ENCODE measurements around the gene TDRD9.
A peak's percentile ranks its signal among the peaks of the same experiment; 100 is the strongest.

Gene TDRD9

DNA sequence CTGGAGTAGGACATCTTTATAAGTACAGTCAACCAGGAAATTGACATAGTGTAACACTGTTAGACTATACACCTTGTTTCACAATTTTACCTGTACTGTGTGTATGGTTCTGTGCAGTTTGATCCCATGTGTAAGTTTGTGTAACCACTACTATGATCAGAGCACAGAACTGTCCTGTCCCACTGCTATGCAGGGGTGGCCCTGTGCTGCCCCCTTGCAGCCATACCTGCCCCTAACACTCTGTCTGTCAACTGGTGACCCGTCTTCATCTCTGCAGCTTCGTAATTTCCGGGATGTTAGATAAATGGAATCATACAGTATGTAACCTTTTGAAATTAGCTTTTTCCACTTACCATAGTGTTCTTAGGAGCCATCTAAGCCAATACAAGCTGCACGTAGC, 72.7 kb downstream of the TDRD9 start:
- peak; percentile 12 for DNase-seq (ENCODE audit: low spot score)
- TF ChIP-seq, protein P1, sequence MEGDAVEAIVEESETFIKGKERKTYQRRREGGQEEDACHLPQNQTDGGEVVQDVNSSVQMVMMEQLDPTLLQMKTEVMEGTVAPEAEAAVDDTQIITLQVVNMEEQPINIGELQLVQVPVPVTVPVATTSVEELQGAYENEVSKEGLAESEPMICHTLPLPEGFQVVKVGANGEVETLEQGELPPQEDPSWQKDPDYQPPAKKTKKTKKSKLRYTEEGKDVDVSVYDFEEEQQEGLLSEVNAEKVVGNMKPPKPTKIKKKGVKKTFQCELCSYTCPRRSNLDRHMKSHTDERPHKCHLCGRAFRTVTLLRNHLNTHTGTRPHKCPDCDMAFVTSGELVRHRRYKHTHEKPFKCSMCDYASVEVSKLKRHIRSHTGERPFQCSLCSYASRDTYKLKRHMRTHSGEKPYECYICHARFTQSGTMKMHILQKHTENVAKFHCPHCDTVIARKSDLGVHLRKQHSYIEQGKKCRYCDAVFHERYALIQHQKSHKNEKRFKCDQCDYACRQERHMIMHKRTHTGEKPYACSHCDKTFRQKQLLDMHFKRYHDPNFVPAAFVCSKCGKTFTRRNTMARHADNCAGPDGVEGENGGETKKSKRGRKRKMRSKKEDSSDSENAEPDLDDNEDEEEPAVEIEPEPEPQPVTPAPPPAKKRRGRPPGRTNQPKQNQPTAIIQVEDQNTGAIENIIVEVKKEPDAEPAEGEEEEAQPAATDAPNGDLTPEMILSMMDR (IDR thresholded peaks at IDR 0.05): no peak
- Histone ChIP-seq H3K27ac (no peak overlapping the region), H3K4me3 (no peak overlapping the region)

GRCh38 chr14:104003616-104004015, 75.4 kb downstream of the TDRD9 start:
- DNase-seq (ENCODE audit: low spot score): no peak
- Histone ChIP-seq H3K27ac (no peak overlapping the region), H3K4me3 (no peak overlapping the region)
- TF ChIP-seq, protein P1 (IDR thresholded peaks at IDR 0.05): no peak

- Histone ChIP-seq H3K27ac (no peak overlapping the region), H3K4me3 (no peak overlapping the region)
- DNase-seq (ENCODE audit: low spot score): no peak
- TF ChIP-seq, protein P1 (IDR thresholded peaks at IDR 0.05): no peak
Observed at GRCh38 chr14:104004849-104005248, 76.6 kb downstream of the TDRD9 start.

DNA sequence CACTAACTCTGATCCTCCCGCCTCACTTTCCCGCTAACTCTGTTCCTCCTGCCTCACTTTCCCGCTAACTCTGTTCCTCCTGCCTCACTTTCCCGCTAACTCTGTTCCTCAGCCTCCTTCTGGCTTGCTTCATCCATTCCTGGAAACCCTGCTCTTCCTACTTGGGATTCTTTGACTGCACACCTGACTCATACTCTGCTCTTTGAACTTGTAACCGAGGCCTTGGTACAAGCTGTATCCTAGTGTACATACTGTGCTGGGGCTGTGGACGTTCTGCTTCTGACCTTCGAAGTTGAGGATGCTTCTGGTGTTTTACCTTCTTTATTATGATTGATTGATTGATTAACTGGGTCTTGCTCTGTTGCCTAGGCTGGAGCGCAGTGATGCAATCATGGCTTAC, 77.2 kb downstream of the TDRD9 start:
- no peak for DNase-seq (ENCODE audit: low spot score)

GRCh38 chr14:104007121-104007520, 78.9 kb downstream of the TDRD9 start:
- no peak for DNase-seq (ENCODE audit: low spot score)
- no peak overlapping the region for H3K4me3 ChIP-seq
- TF ChIP-seq, protein P1 (IDR thresholded peaks at IDR 0.05): no peak
- H3K27ac ChIP-seq: no peak overlapping the region

More for the DNA sequence above, 77.2 kb downstream of the TDRD9 start:
- no peak overlapping the region for H3K27ac ChIP-seq
- no peak overlapping the region for H3K4me3 ChIP-seq
- TF ChIP-seq, protein P1 (IDR thresholded peaks at IDR 0.05): no peak

GRCh38 chr14:104009297-104009696, 81.0 kb downstream of the TDRD9 start:
- TF ChIP-seq, protein P1 (IDR thresholded peaks at IDR 0.05): no peak
- Histone ChIP-seq H3K4me3 (no peak overlapping the region), H3K27ac (no peak overlapping the region)
- DNase-seq (ENCODE audit: low spot score): no peak

DNA sequence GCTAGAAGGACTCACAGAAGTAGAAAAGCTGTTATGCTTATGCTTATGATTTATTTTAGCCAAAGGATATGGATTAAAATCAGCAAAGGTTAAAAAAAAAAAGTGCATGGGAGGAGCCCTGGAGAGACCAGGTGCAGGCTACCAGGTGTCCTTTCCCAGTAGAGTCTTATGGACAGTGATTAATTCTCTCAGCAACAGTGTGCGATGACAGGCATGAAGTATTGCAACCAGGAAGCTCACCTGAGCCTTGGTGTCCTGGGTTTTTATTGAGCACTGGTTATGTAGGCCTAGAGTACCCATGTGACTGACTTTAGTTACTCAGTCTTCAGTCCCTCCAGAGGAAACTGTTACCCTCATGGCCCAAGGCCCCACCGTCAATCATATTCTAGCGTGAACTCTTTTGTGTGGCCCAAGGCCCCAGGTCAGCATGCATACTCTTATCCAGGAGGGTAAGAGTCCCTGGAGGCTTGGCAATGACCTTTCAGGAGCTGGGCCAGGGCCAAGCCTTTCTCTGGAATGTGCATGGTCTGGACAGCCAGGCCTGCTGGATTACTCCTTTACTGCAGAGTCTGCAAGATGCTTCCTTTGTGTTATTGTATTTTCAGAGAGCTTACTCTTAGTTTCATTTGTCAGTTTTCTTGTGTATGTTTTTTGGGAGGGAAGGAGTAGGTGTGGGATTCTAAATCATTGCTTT, 83.7 kb downstream of the TDRD9 start:
- Histone ChIP-seq H3K27ac (no peak overlapping the region), H3K4me3 (no peak overlapping the region)
- DNase-seq (ENCODE audit: low spot score): no peak
- TF ChIP-seq, protein P1 (IDR thresholded peaks at IDR 0.05): no peak
